Heart right ventricle (tissue), 16 donors: ENCODE measurements around the gene F5. TPM values are rescaled to one million over a fixed set of nuclear protein-coding genes. Genes with fewer than 3 reads are reported as not detected.

Experiments
- ATAC-seq, 8 donors: fragments of 200-7000 bp; cut with Tn5 transposase; one replicate each; pipeline ENCODE4 v1.9.1; 2020; ENCODE audit warnings: mild to moderate bottlenecking in 8 of 8, moderate library complexity in 8 of 8, moderate number of reproducible peaks in 1 of 8
- DNase-seq, 2 donors: peaks; one replicate each; pipeline ENCODE4 v3.0.0-alpha.2; 2020
- H3K27ac ChIP-seq, 10 donors: fragments of 200-600 bp; sonication (generic) in 2 of 10; one replicate each; pipeline versions ENCODE4 v1.5.0 to v1.8.0; 2020 to 2022; ENCODE audit warnings: mild to moderate bottlenecking in 3 of 10
- H3K27me3 ChIP-seq, 7 donors: fragments of 200-600 bp; one replicate each; pipeline ENCODE4 v1.8.0; 2021 to 2022; ENCODE audit warnings: mild to moderate bottlenecking in 2 of 7
- H3K36me3 ChIP-seq, 9 donors: fragments of 200-600 bp; sonication (generic) in 1 of 9; one replicate each; pipeline versions ENCODE4 v1.5.0 to v1.8.0; 2020 to 2022; ENCODE audit warnings: mild to moderate bottlenecking in 2 of 9
- H3K4me1 ChIP-seq, 9 donors: fragments of 200-600 bp; sonication (generic) in 1 of 9; one replicate each; pipeline versions ENCODE4 v1.5.0 to v1.8.0; 2020 to 2022; ENCODE audit warnings: mild to moderate bottlenecking in 4 of 9
- H3K4me3 ChIP-seq, 10 donors: fragments of 200-600 bp; sonication (generic) in 2 of 10; one replicate each; pipeline versions ENCODE4 v1.5.0 to v1.8.0; 2020 to 2022; ENCODE audit warnings: mild to moderate bottlenecking in 7 of 10, moderate library complexity in 2 of 10
- H3K9me3 ChIP-seq, 11 donors: fragments of 200-600 bp in 10 of 11; sonication (generic) in 2 of 11; one replicate each; pipeline versions ENCODE4 v1.5.0 to v1.8.0; 2013 to 2022; ENCODE audit warnings: mild to moderate bottlenecking in 2 of 11, control low read depth in 1 of 11, moderate library complexity in 1 of 11
- WGBS, 2 donors: extraction: QIAGEN DNeasy Blood & Tissue Kit; methylation state at CpG; one replicate each; pipeline ENCODE4 v1.1.7; 2013; ENCODE audit warnings: inconsistent platforms in 1 of 2; 5-methylcytosine and 5-hydroxymethylcytosine counted together
- intact Hi-C, 10 donors: fragments of 100-400 bp; cut with DNase I; formaldehyde crosslinking; loops; one replicate each; pipeline versions ENCODE4 v1.11.1 to v1.14.2; 2022
- polyA plus RNA-seq, 2 donors: library from polyadenylated mRNA; stranded (reverse); fragments of 200-250 nt; gene quantifications; one replicate each; pipeline ENCODE4 v1.2.3, GENCODE V29; 2013
- total RNA-seq, 10 donors: library from RNA; stranded (reverse); fragmentation: NEBNext Ultra II Directional in 3 of 10; extraction: Animal tissue kit (Norgen Biotek cat#: 25700) in 3 of 10; gene quantifications; one replicate each; pipeline versions ENCODE4 v1.2.1 to v1.2.4, GENCODE V29; 2021 to 2023
- TF ChIP-seq, protein P1 (sequence below), 9 donors: fragments of 200-600 bp; sonication (generic) in 2 of 9; IDR thresholded peaks; one replicate each; pipeline versions ENCODE4 v1.5.0 to v1.8.0; 2021 to 2022; ENCODE audit warnings: antibody characterized with exemption in 9 of 9, mild to moderate bottlenecking in 5 of 9, moderate library complexity in 1 of 9
- donor health status: Arrhythmogenic right ventricular cardiomyopathy.
- donor health status: ischemic (EF 13 %, LVEDD 7.1; RV severe dilation, severe dysfunction).
- donor health status: healthy with polysubstance abuse.
- donor health status: DM: no; HTN: yes; CAD: no.
- donor health status: DM: no; HTN: no; CAD: no.
- donor health status: ischemic (EF 25% LVEDD 6.9; RV normal size, moderate dysfunction).
- donor health status: ischemic (EF 25% LVEDD 5.7; RV mildly dilated, moderate dysfunction).
- donor health status: healthy.
- donor health status: DM: yes; HTN: yes; CAD: no.
- donor health status: Ischemic cardiomyopathy.
- donor health status: ischemic (EF 35%, LVEDD 5.7; RV mildly dilated, moderate dysfunction).
- donor health status: nonischemic (EF 11% LVEDD 7.7; RV severe dilation, severe dysfunction).
- donor health status: DM: yes; HTN: yes; CAD: no.
- donor health status: PGD.
- donor health status: ischemic (EF 29% LVEDD 5.4; RV normal size, mild dysfunction).
- donor health status: nonischemic (EF 23%, LVEDD 6.1; RV moderate dilation, normal function).

Gene F5
- total and polyA plus RNA-seq, 12 donors: 0.94 to 40.3 (median 6.9) TPM

GRCh38 chr1:169484101-169484500 lies 102.2 kb downstream of the F5 start:
- Histone ChIP-seq H3K27me3 (no peaks in the 10 kb centered on the region), H3K4me1 (peaks cover 0 to 52% (median 21%) of the 10 kb centered on the region in 9 donors), H3K4me3 (peak overlapping the region; percentile 3 to 92 (median 86)), H3K36me3 (no peaks in the 10 kb centered on the region), H3K27ac (peak overlapping the region; percentile 12 to 99 (median 96)), H3K9me3 (no peaks in the 10 kb centered on the region)
- WGBS, 2 donors: 49 to 62% methylated on average over 4 of the region's 4 CpGs
- ATAC-seq (no peak), DNase-seq (no peak)
- intact Hi-C loops: no loop called here
- TF ChIP-seq, protein P1, sequence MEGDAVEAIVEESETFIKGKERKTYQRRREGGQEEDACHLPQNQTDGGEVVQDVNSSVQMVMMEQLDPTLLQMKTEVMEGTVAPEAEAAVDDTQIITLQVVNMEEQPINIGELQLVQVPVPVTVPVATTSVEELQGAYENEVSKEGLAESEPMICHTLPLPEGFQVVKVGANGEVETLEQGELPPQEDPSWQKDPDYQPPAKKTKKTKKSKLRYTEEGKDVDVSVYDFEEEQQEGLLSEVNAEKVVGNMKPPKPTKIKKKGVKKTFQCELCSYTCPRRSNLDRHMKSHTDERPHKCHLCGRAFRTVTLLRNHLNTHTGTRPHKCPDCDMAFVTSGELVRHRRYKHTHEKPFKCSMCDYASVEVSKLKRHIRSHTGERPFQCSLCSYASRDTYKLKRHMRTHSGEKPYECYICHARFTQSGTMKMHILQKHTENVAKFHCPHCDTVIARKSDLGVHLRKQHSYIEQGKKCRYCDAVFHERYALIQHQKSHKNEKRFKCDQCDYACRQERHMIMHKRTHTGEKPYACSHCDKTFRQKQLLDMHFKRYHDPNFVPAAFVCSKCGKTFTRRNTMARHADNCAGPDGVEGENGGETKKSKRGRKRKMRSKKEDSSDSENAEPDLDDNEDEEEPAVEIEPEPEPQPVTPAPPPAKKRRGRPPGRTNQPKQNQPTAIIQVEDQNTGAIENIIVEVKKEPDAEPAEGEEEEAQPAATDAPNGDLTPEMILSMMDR (IDR thresholded peaks at IDR 0.05): no peak

DNA sequence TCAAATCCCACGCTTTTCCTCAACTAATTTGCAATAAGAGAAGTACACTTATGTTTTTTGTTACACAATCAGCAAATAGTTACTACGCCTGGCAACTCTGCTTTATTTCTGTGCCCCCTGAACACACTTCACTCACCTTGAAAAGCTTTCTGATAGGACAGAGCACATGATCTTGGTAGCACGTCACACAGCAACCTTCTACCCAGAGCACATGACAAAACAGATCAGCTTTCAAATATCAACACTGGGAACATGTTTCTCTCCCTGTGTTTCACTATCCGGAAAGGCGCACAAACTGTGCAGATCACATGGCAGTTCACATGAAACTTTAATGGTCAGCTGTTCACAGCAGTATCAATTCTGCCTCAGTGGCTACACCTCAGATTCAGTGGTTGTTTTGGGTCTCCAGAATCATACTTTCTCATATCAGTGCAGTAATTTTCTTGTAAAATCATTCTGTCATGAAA lies 102.7 kb downstream of the F5 start:
- TF ChIP-seq, protein P1 (IDR thresholded peaks at IDR 0.05): no peak
- no peaks in the 10 kb centered on the region for H3K27me3 ChIP-seq
- intact Hi-C loops: no loop called here
- peak overlapping the region; percentile 3 to 92 (median 86) for H3K4me3 ChIP-seq
- ATAC-seq (peak in 7 of 8 donors; percentile 12 to 53 (median 35)), DNase-seq (peak in 1 of 2 donors; percentile 32)
- H3K36me3 ChIP-seq: no peaks in the 10 kb centered on the region
- peaks cover 0 to 52% (median 21%) of the 10 kb centered on the region in 9 donors for H3K4me1 ChIP-seq
- H3K27ac ChIP-seq: peak overlapping the region; percentile 12 to 99 (median 96)
- no peaks in the 10 kb centered on the region for H3K9me3 ChIP-seq
- 40 to 44% methylated on average over 5 of the region's 5 CpGs for WGBS, 2 donors

DNA sequence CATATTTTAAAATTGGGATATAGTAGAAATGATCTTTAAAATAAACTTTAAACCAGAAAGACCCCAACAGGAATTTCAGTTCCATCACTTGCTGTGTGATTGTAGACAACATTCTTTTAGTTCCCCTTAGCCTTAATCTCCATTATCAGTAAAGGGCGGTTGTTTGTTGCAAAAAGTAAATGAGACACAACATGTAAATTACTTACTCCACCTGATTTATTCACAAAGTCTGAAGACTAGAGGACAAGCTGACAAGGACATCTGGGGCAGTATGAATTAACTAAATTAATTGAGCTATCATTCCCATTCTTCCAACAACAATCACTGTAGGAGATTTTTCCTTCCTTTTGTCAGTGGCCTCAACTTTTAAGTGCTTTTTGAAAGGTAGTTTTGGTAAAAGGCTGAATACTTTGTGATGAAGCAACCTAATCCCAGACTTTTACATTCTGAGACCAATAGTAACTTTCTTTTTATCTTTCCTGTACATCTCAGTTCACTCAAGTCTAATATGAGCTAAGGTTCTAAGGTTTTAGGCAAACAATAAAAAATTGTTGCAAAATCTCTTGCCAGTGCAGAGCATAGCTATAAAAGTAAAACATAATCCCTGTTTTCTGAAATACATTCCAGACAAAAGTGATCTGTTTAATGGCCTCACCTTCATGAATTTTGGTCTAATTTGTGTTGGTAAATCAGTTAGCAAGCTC lies 106.8 kb downstream of the F5 start:
- no peak overlapping the region for H3K27ac ChIP-seq
- peaks cover 0 to 21% (median 7%) of the 10 kb centered on the region in 9 donors for H3K36me3 ChIP-seq
- peaks cover 0 to 34% (median 6%) of the 10 kb centered on the region in 9 donors for H3K4me1 ChIP-seq
- DNase-seq: no peak
- ATAC-seq: no peak
- intact Hi-C loops: no loop called here
- TF ChIP-seq, protein P1 (IDR thresholded peaks at IDR 0.05): no peak
- no peak overlapping the region for H3K4me3 ChIP-seq
- H3K9me3 ChIP-seq: no peaks in the 10 kb centered on the region
- no peaks in the 10 kb centered on the region for H3K27me3 ChIP-seq
- WGBS, 2 donors: 65 to 70% methylated on average over 1 of the region's 1 CpG

GRCh38 chr1:169478094-169478672 lies 108.1 kb downstream of the F5 start:
- 87 to 92% methylated on average over 5 of the region's 5 CpGs for WGBS, 2 donors
- peaks cover 0 to 21% (median 7%) of the 10 kb centered on the region in 9 donors for H3K36me3 ChIP-seq
- no peak overlapping the region for H3K4me3 ChIP-seq
- H3K4me1 ChIP-seq: peaks cover 0 to 25% (median 6%) of the 10 kb centered on the region in 9 donors
- intact Hi-C loops: no loop called here
- no peaks in the 10 kb centered on the region for H3K27me3 ChIP-seq
- H3K27ac ChIP-seq: no peak overlapping the region
- ATAC-seq (no peak), DNase-seq (no peak)
- TF ChIP-seq, protein P1 (IDR thresholded peaks at IDR 0.05): no peak
- no peaks in the 10 kb centered on the region for H3K9me3 ChIP-seq
